GM19035 (cell line): Measurements from ENCODE around the gene CD14.
"Not testable (repeated sequence)": the region's sequence is repeated elsewhere in the genome, so short reads cannot be mapped to it uniquely, and the experiment has no call there.

Experiments used
- ATAC-seq: cut with Tn5 transposase; IDR thresholded peaks from one replicate; pipeline ENCODE4 v1.9.1; 2021; ENCODE audit not compliant: unreplicated experiment

CD14 gene

DNA sequence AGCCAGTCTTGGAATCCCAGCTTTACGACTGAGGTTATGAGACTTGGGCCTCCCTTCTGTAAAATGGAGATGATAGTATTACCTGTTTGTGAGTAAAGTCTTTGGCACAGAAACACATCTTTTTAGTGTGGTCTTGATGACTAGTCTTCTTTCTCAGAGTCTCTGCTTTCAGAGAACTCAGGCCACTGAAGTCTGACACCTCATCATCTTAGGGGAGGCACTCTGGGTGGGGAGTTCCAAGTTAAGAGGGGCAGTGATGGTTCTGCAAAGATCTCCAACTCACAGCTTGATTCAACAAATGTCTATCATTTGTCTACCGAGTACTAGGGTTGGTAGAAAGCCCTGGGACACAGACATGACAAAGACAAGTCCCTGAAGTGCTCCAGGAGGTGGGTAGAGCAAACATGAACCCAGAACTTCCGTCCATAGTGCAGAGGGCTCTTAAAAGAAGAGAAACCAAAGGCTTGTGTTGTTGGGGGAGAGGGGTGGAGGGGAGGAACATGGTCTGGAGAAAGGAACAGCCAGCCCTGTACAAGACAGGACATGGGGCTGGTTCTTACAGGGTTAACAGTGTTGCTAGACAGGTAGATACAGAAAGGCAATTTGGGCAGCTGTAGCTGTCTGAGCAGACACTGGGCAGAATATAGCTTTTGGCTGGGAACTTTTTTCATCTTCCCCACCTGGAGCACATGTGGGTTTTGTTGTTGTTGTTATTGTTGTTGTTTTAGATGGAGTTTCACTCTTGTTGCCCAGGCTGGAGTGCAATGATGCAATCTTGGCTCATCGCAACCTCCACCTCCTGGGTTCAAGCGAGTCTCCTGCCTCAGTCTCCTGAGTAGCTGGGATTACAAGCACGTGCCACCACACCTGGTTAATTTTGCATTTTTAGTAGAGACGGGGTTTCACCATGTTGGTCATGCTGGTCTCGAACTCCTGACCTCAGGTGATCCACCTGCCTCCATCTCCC is 2.6 kb upstream of the CD14 start:
- no peak for ATAC-seq

DNA sequence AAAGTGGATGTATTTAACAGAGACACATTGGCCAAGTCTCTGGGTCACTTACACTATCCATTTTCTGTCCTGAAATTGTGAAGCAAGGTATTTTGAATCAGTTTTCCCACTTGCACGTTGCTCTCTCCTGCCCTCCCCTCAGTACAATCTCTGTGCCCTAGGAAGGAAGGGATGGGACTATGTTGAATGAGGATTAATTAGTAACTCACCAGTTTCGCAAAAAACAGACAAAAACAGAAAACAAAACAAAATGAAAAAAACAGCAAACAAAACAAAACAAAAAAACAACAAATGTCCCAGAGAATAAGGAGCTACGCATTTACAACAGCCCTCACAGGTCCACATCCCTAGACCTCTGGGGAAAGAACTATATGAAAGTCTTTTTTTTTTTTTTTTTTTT is 1.1 kb upstream of the CD14 start:
- no peak for ATAC-seq

DNA sequence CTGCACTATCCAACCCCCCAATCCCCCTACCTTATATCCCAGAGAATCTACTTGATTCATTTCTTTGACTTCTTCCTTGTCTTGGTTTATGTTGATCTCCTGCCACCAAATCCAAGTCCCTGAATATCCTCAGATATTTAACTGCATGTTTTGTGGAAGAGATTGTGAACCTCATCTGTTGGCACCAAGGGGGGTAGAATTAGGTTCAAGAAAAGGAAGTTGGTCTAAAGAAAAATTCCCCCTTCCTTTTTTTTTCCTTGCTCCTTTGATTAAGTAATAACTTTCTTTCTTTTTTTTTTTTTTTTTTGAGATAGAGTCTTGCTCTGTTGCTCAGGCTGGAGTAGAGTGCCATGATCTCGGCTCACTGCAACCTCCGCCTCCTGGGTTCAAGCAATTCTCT is 526 bp upstream of the CD14 start:
- no peak for ATAC-seq

DNA sequence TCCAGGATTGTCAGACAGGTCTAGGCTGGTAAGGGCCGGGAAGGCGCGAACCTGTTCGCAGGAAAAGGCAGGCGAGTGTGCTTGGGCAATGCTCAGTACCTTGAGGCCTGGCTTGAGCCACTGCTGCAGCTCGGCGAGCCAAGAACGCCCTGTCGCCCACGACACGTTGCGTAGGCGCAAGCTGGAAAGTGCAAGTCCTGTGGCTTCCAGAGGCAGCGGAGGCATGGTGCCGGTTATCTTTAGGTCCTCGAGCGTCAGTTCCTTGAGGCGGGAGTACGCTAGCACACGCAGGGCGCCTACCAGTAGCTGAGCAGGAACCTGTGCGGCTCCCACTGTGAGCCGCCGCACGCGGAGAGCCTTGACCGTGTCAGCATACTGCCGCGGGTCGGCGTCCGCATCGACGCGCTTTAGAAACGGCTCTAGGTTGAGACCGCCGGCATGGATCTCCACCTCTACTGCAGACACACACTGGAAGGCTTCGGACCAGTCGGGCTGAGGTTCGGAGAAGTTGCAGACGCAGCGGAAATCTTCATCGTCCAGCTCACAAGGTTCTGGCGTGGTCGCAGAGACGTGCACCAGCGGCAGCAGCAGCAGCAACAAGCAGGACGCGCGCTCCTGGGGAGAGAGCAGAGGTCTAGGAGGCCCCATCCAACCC is 482 bp downstream of the CD14 start:
- peak; percentile 59 for ATAC-seq

DNA sequence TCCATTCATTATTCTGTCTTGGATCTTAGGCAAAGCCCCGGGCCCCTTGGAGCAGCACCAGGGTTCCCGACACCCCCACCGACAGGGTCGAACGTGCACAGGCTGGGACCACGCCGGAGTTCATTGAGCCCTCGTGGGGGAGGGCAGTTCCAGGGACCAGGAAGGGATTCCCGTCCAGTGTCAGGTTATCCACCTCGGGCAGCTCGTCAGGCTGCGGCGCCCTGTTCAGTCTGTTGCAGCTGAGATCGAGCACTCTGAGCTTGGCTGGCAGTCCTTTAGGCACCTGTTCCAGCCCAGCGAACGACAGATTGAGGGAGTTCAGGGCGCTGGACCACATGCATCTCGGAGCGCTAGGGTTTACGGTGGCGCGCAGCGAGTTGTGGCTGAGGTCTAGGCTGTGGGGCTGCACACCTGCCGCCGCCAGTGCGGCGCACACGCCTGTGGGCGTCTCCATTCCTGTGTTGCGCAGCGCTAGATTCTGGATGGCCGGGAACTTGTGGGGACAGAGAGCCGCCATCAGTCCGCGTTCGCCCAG is 1.1 kb downstream of the CD14 start:
- ATAC-seq, result peak; percentile 32

DNA sequence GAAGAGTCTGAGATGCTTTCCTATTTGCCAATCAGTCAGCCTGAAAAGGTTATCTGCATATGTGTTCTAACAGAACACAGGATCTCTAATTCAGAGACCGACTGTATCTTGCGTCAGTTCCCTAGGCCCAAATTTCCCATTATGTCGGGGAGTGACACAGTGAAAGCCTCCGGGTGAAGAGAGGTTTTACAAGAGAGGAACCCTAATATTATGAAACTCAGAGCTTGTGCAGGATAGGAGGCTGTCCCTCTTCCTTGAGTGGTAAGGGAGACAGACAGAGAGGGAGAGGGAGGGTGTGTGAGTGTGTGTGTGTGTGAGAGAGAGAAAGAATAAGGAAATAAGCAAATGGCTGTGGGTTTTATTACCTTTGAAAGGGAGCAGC is 1.9 kb downstream of the CD14 start:
- ATAC-seq, result no peak

DNA sequence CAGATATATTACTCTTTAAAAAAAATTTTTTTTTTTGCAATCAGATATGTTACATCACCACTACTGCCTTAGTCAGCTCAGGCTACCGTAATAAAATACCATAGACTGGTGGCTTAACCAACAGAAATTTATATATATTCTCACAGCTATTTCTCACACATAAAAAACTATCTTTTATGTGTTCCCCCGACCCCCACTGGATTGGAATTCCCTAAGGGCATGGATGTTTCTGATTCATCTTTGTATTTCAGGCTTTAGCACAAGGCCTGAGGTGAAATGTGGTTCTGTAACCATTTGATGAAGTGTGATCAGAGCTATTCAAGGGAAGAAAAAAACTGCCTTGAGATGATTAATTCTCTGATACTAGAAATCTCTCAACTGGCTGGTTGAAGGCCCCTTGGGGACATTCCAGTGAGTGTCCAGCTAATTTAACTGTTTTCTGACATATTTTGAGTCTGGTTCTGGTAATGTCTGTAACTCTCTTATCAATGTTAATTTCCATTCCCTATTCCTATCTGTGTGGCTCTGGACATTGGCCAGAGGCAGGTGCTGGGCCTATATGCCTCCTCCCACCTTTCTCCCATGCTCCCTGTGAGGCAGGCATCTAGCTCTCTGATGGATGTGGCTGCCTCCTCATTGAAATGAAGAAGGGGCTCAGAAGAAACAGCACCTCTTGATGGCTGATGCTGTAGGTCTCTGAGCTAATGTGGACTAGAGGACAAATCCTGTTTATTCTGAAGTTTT is 2.5 kb downstream of the CD14 start:
- no peak for ATAC-seq

DNA sequence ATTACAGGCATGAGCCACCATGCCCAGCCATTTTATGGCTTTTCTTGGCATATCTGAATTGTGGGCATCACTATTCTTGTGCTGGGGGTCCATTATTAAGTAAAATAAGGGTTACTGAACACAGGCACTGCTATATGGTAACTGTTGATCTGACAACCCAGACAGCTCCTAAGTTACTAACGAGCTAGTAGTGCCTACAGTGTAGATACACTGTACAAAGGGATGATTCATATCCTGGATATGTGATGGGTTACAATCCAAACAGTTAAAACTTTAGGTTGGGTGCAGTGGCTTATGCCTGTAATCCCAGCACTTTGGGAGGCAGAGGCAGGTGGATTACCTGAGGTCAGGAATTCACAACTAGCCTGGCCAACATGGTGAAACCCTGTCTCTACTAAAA is 4.3 kb downstream of the CD14 start:
- ATAC-seq, result no peak

DNA sequence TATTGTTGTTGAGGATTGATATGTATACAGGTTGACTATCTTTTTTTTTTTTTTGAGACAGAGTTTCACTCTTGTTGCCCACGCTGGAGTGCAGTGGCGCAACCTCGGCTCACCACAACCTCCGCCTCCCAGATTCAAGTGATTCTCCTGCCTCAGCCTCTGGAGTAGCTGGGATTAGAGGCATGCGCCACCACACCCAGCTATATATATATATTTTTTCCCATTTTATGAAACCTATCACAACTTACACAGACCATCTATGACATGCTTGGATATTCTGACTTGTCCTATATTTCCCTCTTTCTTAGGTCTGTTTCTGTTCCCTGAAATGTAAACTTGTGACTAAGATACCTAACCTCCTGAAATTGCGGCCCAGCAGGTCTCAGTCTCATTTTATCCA is 5.0 kb downstream of the CD14 start:
- ATAC-seq, result no peak

DNA sequence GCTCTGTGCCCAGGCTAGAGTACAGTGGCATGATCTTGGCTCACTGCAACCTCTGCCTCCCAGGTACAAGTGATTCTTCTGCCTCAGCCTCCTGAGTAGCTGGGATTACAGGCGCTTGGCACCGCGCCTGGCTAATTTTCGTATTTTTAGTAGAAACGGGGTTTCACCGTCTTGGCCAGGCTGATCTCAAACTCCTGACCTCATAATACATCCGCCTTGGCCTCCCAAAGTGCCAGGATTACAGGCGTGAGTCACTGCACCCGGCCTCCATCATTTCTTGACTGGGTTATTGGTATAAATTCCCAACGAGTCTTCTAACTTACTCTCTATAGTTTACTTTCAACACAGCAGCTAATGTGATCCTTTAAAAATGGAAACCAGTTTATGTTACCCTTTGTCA is 8.1 kb downstream of the CD14 start:
- ATAC-seq, result not testable (repeated sequence)

DNA sequence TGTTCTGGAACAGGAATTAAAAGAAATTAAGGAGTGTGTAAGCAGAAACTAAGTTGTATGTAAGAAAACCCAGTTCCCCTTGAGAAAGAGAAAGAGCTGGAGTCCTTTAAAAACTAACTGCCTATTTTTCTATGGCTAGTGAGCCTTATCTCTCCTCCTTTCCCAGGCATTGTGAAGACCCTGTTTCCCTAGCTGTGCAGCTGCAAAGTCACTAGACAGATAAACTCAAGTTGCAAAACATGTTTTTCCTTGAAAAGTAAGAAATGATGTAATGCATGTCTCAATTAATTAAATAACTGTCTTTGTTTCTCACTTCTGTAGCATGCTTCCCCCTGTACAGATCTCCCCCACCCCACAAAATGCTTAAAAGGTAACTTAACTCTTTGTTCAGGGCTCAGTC is 9.9 kb downstream of the CD14 start:
- not testable (repeated sequence) for ATAC-seq

DNA sequence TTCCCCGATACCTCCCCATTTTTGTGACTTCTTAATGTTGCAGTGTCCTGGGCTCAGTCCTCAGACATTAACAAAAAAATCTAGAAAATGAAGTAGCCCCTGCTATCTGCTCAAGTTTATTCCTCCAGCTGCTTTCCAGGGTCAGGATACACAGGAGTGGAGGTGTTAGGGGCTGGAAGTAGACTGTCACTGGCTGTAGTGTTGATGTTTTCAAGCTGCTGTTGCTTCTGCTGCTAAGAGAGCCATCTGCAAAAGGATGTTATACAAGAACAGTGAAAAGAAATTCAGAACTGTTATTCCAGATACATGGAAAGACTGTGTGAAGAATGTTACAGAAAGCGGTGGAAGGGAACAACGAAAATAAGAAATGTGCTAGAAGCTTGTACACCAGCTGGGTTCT is 10.7 kb downstream of the CD14 start:
- ATAC-seq, result no peak

DNA sequence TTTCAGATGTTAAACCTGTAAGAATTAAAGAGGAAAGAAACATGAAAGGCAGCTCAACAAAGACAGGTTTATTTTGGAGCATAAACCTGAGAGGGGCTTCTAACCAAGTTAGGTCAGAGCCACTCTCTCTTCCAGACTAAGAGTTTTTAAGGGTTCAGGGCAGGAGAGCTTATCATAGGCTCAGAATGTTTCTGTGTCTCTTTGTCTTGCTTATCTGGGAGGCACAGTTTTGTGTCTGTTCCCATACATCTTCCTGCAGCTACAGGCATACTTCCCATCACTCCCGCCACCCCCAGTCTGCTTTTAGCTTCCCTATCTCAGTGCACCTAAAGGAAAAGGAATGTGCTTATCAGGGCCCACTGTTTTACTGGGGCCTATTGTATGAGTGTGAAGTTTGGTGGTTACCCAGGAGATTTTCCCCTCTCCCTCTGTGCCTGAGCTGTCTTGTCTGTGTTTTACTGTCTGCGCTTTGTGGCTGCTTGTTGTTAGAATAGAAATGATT is 21.9 kb downstream of the CD14 start:
- no peak for ATAC-seq

DNA sequence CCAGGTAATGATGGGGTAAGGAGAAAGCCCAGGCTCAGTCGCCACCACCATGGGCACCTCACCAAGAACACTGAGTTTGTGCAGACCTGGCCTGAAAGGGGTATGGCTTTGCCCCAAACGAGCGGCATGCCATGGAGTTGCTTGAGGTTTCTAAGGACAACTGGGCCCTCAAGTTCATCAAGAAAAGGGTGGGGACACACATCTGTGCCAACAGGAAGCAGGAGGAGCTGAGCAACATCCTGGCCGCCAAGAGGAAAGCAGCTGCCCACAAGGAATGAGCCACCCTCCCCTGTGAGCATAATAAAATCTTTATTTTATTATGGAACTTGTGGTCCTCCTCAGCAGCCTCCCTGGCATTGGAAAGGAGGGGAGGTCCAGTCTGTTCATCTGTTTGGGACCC is 23.8 kb downstream of the CD14 start:
- ATAC-seq, result no peak

DNA sequence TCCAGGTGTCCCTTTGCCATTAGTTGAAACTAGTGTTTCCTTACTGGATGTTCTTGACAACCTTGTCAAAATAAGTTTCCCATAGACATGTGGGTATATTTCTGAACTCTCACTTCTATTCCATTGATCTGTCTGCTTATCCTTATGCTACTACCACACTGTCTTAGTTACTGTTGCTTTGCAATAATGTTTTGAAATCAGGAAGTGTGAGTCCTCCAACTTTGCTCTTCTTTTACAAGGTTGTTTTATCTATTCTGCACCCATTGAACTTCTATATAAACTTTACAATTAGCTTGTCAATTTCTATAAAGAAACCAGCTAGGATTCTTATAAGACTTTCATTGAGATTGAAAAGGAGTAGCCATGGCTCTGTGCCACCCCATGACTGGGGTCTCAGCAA is 24.3 kb downstream of the CD14 start:
- ATAC-seq, result no peak

DNA sequence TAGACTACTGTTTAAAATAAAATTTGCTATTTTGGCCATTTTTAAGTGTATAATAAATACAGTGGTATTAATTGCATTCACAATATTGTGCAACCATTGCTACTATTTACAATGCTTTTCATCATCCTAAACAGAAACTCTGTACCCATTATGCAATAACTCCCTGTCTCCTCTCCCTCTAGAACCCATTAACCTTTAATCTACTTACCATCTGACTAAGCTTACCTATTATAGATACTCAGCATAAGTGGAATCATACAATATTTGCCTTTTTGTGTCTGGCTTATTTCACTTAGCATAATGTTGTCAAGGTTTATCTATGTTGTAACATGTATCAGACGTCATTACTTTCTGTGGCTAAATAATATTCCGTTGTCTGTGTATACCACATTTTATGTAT is 25.9 kb downstream of the CD14 start:
- ATAC-seq, result no peak

DNA sequence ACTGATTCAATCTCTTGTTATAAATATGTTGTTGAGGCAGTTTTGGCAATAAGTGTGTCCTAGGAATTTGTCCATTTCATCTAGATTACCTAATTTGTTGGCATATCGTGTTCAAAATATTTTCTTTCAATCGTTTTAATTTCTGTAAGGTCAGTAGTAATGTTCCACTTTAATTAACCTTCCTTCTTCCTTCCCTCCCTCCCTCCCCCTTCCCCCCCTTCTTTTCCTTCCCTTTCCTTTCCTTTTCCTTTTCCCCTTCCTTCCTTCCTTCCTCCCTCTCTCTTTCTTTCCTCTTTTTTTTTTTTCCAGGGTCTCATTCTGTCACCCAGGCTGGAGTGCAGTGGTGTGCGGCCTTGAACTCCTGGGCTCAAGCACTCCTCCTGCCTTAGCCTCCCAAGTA is 27.1 kb downstream of the CD14 start:
- ATAC-seq, result no peak

DNA sequence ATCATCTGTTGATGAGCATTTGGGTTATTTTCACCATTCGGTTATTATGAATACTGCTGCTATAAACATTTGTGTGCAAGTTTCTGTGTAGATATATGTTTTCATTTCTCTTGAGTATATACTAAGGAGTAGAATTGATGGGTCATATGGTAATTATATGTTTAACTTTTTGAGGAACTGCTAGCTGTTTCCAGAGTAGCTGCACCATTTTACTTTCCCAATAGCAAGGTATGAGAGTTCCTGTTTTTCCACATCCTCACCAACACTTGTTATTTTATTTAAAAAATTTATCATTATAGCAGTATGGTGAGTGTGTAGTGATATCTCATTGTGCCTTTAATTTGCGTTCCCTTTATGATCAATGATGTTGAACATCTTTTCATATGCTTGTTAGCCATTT is 29.2 kb downstream of the CD14 start:
- ATAC-seq, result no peak

DNA sequence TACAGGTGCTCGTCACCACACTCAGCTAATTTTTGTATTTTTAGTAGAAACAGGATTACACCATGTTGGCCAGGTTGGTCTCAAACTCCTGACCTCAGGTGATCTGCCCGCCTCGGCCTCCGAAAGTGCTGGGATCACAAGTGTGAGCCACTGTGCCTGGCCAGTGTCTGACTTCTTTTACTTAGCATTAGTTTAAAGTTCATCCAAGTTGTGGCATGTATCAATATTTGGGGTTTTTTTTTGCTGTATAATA is 29.6 kb downstream of the CD14 start:
- ATAC-seq, result not testable (repeated sequence)

DNA sequence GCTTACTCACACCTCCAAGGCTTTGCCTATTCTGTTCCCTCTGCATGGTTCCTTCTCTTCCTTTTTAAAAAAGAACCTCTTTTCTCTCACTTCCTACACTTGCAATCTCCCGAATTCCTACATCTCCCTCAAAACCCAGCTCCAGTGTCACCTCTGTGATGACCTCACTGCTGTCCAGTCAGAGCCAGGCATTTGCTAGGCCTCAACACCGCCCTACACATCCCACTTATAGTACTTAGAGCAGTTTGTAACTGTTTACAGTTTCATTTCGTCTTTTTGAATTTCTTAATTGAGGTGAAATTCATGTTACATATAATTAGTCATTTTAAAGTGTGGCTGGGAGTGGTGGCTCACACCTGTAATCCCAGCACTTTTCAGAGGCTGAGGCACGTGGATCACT is 30.8 kb downstream of the CD14 start:
- ATAC-seq, result no peak

DNA sequence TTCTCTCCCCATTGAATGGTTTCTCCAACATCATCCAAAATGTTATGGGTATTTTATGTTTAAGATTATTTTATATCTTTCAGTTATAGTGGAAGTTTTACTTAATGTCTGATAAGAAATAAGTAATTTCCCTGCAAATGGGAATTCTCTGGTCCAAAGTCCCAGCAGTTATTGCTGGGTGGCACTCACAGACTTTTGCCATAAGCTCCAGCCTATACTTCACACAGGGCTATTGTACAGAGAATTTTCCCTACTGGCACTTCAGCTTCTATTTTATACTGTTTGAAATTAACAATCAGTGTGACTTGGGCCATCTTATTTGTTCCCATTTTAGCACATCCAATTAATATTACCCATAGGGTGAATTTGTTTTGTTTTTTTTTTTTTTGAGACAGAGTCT is 32.9 kb downstream of the CD14 start:
- no peak for ATAC-seq

DNA sequence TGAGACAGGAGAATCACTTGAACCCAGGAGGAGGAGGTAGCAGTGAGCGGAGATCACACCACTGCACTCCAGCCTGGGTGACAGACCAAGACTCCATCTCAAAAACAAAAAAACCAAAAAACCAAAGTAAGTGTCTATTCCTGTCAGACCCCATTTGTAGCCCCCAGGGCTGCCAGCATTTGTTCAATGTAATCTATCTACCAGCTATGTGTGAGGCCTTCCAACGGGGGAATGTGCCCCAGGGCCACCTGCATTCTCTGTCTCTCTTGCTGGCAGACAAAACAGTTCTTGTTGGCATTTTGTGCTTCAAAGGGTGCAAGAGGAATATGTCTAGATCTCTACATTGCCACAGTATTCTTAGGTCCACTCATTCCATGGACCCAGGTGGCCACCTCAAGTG is 34.1 kb downstream of the CD14 start:
- no peak for ATAC-seq
